GM11168 (cell line): Measurements from ENCODE around the gene PLTP.
"Not testable (repeated sequence)": the region's sequence is repeated elsewhere in the genome, so short reads cannot be mapped to it uniquely, and the experiment has no call there.

Source experiments
- in situ Hi-C: fragments of 300-500 bp; cut with MboI; formaldehyde crosslinking; loops from one replicate; pipeline ENCODE4 v1.12.0; 2022; ENCODE audit warnings: low sequenced_read_pairs; ENCODE audit not compliant: unreplicated experiment

The PLTP gene, protein sequence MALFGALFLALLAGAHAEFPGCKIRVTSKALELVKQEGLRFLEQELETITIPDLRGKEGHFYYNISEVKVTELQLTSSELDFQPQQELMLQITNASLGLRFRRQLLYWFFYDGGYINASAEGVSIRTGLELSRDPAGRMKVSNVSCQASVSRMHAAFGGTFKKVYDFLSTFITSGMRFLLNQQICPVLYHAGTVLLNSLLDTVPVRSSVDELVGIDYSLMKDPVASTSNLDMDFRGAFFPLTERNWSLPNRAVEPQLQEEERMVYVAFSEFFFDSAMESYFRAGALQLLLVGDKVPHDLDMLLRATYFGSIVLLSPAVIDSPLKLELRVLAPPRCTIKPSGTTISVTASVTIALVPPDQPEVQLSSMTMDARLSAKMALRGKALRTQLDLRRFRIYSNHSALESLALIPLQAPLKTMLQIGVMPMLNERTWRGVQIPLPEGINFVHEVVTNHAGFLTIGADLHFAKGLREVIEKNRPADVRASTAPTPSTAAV

DNA sequence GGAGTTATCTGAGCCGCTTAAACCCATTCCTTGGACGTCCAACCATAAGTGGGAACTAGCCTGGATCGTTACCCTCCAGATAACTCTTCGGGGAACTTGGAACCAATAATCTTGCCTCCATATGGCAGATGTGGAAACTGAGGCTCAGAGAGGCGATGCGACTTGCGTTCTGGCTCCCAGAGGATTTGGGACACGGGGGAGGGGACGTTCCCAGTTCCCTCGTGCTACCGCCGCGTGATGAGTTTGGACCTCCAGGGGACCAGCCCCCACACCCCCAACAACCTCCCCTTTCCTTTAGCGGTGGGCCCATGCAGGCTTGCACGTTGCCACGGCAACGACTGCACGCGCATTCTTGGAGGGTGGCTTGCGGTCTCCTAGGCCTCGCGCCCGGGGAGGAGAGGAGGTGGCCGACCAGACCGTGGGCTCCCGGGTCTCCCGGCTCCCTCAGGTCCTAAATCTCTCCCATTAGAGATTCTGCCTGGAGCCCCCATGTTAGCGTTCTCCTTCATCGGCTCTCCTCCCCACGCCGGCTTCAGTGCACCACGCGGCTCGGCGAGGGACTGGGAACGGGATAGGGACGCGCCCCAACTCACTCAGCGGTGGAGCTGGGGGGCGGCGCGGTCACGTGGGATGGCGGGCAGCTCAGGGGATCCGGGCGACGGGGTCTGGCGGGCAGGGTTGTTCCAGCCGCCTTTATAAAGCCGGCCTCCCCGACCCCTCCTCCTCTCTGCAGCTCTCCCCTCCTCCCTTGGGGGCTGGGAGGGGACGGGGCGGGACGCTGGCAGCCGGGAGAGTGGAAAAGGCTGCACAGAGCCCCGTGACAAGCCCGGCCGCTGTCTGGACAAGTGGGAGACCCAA lies at the start of gene PLTP:
Gene PLTP (minus strand): TSS at position 670 of the 858 bp plus-strand sequence. CDS start 703 bp downstream, outside the sequence.
- in situ Hi-C loops: no loop called here

GRCh38 chr20:45959956-45960630 lies 48.1 kb upstream of the PLTP start:
- in situ Hi-C loops: no loop called here

- in situ Hi-C loops: no loop called here
These were observed 47.2 kb upstream of the PLTP start for GRCh38 chr20:45959126-45959525.

- in situ Hi-C loops: no loop called here
These were observed 46.6 kb upstream of the PLTP start for GRCh38 chr20:45958593-45958992.

DNA sequence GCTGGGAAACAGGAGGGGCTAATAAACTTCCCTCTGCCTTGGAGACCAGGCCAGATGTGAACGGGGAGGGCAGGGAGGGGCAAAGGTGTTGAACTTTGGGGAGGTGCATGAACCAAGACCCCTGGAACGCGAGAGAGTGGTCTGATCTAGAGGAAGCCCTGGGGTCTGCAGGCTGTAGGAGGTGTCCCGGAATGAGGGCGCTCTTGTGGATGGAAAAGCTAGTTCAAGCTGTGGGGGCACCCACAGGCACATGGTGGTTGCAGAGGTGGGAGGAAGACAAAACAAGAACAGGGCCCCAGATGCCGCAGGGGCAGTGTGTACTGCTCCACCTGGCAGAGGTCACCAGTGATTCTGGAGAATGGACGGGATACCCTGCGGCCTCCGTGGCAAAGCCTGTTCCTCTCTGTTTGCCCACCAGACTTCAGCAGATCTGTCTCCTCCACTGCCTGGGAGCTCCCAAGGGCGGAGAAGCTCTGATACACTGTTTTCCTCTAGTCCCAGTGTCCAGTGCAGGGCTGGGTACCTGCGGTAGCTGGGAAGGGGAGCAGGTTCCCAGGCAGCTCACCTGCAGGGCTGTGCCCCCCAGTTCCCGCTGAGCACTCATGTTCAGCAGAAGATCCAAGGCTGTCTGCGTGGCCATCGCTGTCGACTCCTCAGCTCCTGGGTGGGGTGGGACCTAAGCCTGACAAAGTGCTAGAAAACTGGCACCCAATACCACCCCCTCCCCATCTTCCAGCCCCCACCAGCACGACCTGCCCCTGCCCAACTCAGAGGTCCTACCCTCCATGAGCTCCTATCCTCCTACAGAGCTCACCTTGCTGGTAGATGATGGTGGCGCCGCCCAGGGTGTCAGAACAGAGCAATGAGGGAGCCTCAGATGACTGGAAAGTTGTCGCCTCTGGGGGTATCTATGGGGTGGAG lies 45.3 kb upstream of the PLTP start:
- in situ Hi-C loops: no loop called here

GRCh38 chr20:45956326-45956725 lies 44.4 kb upstream of the PLTP start:
- in situ Hi-C loops: not testable (repeated sequence)

- in situ Hi-C loops: no loop called here
These were observed 41.7 kb upstream of the PLTP start for GRCh38 chr20:45953672-45954071.

DNA sequence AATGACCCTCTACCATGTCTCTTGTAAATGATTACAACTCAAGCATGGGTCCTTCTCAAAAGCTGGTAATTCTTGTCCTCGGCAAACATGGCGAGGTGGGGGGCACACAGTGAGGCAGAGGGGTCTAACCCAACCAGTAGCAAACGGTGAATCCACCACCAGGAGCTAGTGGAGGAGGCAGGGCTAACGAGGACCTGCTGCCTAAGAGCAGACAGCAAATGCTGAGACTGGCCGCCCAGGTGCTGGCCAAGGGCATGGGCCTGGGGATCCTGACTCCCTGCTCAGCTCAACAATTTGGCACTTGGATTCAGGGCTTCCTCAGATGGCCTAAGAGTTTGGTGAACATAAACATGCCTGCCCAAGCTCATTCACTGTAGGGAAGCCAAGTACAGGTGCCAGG lies 40.9 kb upstream of the PLTP start:
- in situ Hi-C loops: no loop called here

DNA sequence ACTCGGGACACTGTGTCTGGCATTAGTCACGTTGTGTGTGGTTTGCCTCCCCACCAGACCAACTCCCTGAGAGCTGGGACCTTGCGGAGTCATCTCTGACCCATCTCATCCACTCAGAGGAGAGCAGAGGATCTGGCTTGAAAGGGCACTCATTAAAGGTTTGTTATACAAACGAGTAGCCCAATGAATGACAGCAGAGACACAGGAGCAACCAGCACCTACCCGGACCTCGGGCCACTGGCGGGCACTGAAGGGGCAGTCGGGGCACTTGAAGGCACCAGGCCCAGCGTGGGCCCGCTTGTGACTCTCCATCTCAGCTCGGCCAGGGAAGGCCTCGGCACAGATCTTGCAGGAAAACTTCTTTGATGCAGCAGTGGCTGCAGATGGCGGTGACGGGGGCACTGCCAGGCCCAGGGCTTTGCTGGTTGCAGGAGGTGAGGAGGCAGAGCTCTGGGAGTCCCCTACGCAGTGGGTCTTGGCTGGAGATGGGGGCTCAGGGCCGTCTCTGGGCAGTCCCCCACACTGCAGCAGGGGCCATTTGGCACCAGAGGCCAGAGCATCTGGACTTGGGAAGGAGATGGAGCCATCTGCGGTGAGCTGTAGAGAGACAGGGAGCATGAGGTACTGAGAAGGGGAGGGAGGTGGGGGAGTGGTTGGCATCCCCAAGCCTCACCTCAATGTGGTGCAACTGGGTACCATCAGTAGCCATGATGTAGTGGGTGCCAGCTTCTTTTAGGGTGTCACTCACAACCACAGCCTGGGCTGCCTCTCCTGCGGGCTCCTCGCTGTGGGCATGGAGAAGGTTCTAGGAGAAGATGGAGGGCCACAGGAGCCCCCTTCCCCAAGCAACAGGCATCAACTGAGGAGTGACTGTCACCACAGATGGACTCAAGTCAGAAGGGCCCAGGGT lies 40.2 kb upstream of the PLTP start:
- in situ Hi-C loops: no loop called here

DNA sequence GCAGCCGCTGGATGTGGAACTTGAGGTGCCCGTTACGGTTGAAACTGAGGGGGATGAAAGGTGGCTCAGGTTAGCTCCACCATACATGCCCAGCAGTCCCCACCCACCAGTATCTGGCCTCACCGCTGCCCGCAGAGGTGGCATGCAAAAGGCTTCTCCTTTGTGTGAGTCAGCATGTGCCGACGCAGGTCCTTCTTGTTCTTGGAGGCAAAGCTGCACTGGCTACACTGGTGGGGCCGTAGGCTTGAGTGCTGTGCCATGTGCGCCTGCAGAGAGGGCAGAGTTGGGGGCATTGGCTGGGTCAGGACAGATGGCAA lies 38.3 kb upstream of the PLTP start:
- in situ Hi-C loops: no loop called here

DNA sequence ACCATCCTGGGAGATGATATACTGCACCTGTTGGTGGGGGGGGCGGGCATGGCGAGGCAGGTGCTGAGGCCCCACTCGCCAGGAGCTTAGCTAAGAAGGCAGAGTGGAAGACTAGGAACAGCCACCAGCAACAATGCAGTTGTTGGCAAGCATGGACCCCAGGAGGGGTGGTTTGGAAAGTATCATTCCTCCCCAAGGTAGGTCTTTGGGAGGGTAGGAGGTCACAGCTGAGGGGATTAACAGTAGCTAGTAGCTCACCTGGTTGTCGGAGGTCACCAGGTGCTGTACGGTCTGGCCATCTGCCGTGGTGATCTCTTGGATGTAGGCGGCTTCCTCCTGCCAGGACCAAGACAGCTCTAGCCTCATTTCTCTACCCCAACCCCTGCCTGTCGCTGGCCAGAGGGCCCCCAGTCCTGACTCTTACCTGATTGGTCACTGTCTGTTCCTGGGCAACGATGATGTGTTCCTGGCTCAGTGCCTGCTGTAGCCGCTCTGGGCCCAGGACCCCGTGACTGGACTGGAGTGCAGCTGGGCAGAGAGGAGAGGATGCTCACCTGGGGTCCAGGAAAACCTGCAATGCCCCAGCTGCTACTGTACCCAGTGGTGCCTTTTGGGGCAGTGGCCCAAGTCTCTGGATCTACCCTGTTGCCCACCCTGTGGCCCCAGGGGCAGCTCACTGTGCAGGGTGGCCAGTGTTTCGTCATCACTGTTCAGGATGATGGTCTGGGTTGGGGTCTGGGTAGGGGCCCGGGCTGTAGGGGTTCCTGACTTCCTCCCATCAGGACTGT lies 37.8 kb upstream of the PLTP start:
- in situ Hi-C loops: no loop called here

- in situ Hi-C loops: no loop called here
These were observed 37.0 kb upstream of the PLTP start for GRCh38 chr20:45948742-45949541.

DNA sequence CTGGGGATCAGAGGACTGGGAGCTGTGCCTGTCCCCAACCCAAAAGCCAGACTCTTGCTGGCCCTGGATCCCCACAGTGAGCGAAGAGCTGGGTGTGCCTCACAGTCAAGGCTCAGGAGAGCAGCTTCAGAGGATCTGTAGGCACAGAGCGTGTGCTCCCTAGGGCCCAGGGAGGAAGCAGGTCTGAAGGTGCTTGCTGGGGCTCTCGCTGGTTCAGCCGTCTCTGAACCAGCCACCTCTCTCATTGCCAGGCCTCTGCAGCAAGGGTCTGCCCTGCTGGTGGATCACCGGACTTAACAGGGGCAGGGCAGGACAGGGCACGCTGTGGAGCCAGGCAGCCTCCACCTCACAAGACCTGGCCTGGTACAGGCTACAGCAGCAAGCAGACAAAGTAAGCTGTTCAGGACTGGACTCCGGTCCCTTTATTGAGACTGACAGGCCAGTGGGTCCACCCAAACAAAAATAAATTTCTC lies 36.3 kb upstream of the PLTP start:
- in situ Hi-C loops: no loop called here

DNA sequence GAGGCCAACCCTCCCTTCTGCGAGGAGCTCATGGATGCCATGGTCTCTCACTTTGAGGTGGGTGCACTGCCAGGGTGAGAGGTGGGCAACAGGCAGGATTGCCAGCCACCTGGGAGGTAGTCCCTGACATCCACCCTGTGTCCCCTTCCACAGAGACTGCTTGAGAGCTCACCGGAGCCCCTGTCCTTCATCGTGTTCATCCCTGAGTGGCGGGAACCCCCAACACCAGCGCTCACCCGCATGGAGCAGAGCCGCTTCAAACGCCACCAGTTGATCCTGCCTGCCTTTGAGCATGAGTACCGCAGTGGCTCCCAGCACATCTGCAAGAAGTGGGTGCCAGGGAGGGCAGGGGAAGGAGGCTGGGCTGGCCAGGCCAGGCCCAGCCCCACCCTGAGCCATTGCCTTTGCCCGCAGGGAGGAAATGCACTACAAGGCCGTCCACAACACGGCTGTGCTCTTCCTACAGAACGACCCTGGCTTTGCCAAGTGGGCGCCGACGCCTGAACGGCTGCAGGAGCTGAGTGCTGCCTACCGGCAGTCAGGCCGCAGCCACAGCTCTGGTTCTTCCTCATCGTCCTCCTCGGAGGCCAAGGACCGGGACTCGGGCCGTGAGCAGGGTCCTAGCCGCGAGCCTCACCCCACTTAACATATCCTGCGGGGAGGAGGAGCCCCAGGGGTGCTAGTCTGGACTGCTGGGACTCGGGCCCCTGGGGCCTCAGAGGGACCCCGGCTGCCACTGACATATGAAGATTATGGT lies 35.3 kb upstream of the PLTP start:
- in situ Hi-C loops: no loop called here

- in situ Hi-C loops: no loop called here
These were observed 34.4 kb upstream of the PLTP start for GRCh38 chr20:45946149-45946970.
